Heart left ventricle (tissue), 13 donors: Measurements from ENCODE around the gene TTC23.

Experiments used
- POLR2A ChIP-seq, 2 donors: fragments of 450-650 bp; IDR thresholded peaks; one replicate each; pipeline ENCODE4 v1.6.1; 2017; ENCODE audit warnings: antibody characterized with exemption in 2 of 2, mild to moderate bottlenecking in 2 of 2, moderate library complexity in 2 of 2
- TF ChIP-seq, protein P1 (sequence below), 12 donors: fragments of 200-600 bp; sonication (generic) in 4 of 12; IDR thresholded peaks; one replicate each; pipeline versions ENCODE4 v1.5.0 to v1.8.0; 2018 to 2022; ENCODE audit warnings: antibody characterized with exemption in 12 of 12, mild to moderate bottlenecking in 5 of 12
- donor health status: ischemic (EF 13 %, LVEDD 7.1; RV severe dilation, severe dysfunction).
- donor health status: DM: no; HTN: yes; CAD: no.
- donor health status: DM: no; HTN: no; CAD: no.
- donor health status: ischemic (EF 25% LVEDD 6.9; RV normal size, moderate dysfunction).
- donor health status: ischemic (EF 25% LVEDD 5.7; RV mildly dilated, moderate dysfunction).
- donor health status: ischemic (EF 35%, LVEDD 5.7; RV mildly dilated, moderate dysfunction).
- donor health status: nonischemic (EF 11% LVEDD 7.7; RV severe dilation, severe dysfunction).
- donor health status: DM: yes; HTN: yes; CAD: no.
- donor health status: PGD.
- donor health status: ischemic (EF 29% LVEDD 5.4; RV normal size, mild dysfunction).
- donor health status: nonischemic (EF 23%, LVEDD 6.1; RV moderate dilation, normal function).

- TF ChIP-seq, protein P1, sequence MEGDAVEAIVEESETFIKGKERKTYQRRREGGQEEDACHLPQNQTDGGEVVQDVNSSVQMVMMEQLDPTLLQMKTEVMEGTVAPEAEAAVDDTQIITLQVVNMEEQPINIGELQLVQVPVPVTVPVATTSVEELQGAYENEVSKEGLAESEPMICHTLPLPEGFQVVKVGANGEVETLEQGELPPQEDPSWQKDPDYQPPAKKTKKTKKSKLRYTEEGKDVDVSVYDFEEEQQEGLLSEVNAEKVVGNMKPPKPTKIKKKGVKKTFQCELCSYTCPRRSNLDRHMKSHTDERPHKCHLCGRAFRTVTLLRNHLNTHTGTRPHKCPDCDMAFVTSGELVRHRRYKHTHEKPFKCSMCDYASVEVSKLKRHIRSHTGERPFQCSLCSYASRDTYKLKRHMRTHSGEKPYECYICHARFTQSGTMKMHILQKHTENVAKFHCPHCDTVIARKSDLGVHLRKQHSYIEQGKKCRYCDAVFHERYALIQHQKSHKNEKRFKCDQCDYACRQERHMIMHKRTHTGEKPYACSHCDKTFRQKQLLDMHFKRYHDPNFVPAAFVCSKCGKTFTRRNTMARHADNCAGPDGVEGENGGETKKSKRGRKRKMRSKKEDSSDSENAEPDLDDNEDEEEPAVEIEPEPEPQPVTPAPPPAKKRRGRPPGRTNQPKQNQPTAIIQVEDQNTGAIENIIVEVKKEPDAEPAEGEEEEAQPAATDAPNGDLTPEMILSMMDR (IDR thresholded peaks at IDR 0.05): no peak
- no peak for TF ChIP-seq POLR2A (IDR thresholded peaks at IDR 0.05)
Observed at GRCh38 chr15:99135194-99135593, 114.2 kb downstream of the TTC23 start.
